GM23338 (cell line): ENCODE data around the gene UVRAG. TPM values are rescaled to one million over a fixed set of nuclear protein-coding genes. Genes with fewer than 3 reads are reported as not detected.

Source experiments
- ATAC-seq: fragments of 200-7000 bp; cut with Tn5 transposase; 3 replicates; pipeline ENCODE4 v1.9.1; 2020
- DNase-seq: peaks from one replicate; pipeline ENCODE4 v3.0.0-alpha.2; 2015; ENCODE audit warnings: low spot score
- H2AFZ ChIP-seq: fragments of 200-600 bp; sonication (generic); 2 replicates; pipeline ENCODE4 v1.8.0; 2016; ENCODE audit warnings: antibody characterized with exemption, mild to moderate bottlenecking, moderate library complexity
- H3F3A ChIP-seq: fragments of 200-600 bp; sonication (generic); replicated peaks from 2 replicates; pipeline ENCODE4 v1.8.0; 2017; ENCODE audit warnings: antibody characterized with exemption, mixed run types, low read depth
- H3K27ac ChIP-seq: fragments of 200-600 bp; sonication (generic); 2 replicates; pipeline ENCODE4 v1.6.1; 2016; ENCODE audit warnings: low read depth
- H3K27me3 ChIP-seq: fragments of 200-600 bp; sonication (generic); 2 replicates; pipeline ENCODE4 v1.8.0; 2016; ENCODE audit warnings: mild to moderate bottlenecking, mixed run types, moderate library complexity; ENCODE audit not compliant: insufficient read depth
- H3K36me3 ChIP-seq: fragments of 200-600 bp; sonication (generic); 2 replicates; pipeline ENCODE4 v1.8.0; 2016; ENCODE audit warnings: mild to moderate bottlenecking; ENCODE audit not compliant: insufficient read depth
- H3K4me1 ChIP-seq: fragments of 200-600 bp; sonication (generic); 2 replicates; pipeline ENCODE4 v1.8.0; 2016; ENCODE audit warnings: mild to moderate bottlenecking, moderate library complexity; ENCODE audit not compliant: insufficient read depth
- H3K4me2 ChIP-seq: fragments of 200-600 bp; sonication (generic); 2 replicates; pipeline ENCODE4 v1.7.1; 2017; ENCODE audit warnings: mixed run types
- H3K4me3 ChIP-seq: fragments of 200-600 bp; sonication (generic); 2 replicates; pipeline ENCODE4 v1.6.1; 2016; ENCODE audit warnings: mixed run types
- H3K79me2 ChIP-seq: fragments of 200-600 bp; sonication (generic); replicated peaks from 2 replicates; pipeline ENCODE4 v1.8.0; 2017; ENCODE audit warnings: mild to moderate bottlenecking; ENCODE audit not compliant: insufficient read depth
- H3K9me2 ChIP-seq: fragments of 200-600 bp; sonication (generic); 2 replicates; pipeline ENCODE4 v1.8.0; 2017; ENCODE audit not compliant: insufficient read depth
- H4K20me1 ChIP-seq: fragments of 200-600 bp; sonication (generic); replicated peaks from 2 replicates; pipeline ENCODE4 v1.8.0; 2017; ENCODE audit warnings: mild to moderate bottlenecking; ENCODE audit not compliant: insufficient read depth
- H3K27ac Mint-ChIP-seq: 2 replicates; pipeline ENCODE4 v1.8.0; 2020; ENCODE audit warnings: inconsistent platforms, mild to moderate bottlenecking, moderate library complexity, mixed read lengths
- H3K27me3 Mint-ChIP-seq: 3 replicates; pipeline ENCODE4 v1.8.0; 2022; ENCODE audit warnings: low read depth, mild to moderate bottlenecking, moderate library complexity, mixed read lengths, inconsistent platforms; ENCODE audit not compliant: insufficient read depth, poor library complexity
- H3K36me3 Mint-ChIP-seq: 3 replicates; pipeline ENCODE4 v1.8.0; 2021; ENCODE audit warnings: low read depth, mild to moderate bottlenecking, inconsistent platforms, moderate library complexity, mixed read lengths
- H3K4me1 Mint-ChIP-seq: 3 replicates; pipeline ENCODE4 v1.8.0; 2020; ENCODE audit warnings: mild to moderate bottlenecking, inconsistent platforms, mixed read lengths
- H3K4me3 Mint-ChIP-seq: 3 replicates; pipeline ENCODE4 v1.8.0; 2021; ENCODE audit warnings: moderate library complexity, mild to moderate bottlenecking, inconsistent platforms, mixed read lengths
- H3K9me3 Mint-ChIP-seq: 3 replicates; pipeline ENCODE4 v1.8.0; 2020; ENCODE audit warnings: moderate library complexity, mild to moderate bottlenecking, inconsistent platforms, mixed read lengths
- CTCF ChIP-seq, 2 experiments: fragments of 200-600 bp in 1 of 2; sonication (generic) in 1 of 2; conservative IDR thresholded peaks; 2 replicates each; pipeline versions ENCODE4 v1.5.1 to v1.6.1; 2016 to 2017; ENCODE audit warnings: antibody characterized with exemption in 2 of 2, low read depth in 2 of 2, mild to moderate bottlenecking in 2 of 2, moderate library complexity in 1 of 2
- EZH2phosphoT487 ChIP-seq: fragments of 200-600 bp; sonication (generic); IDR thresholded peaks from one replicate; pipeline ENCODE4 v1.8.1; 2018; ENCODE audit warnings: antibody characterized with exemption; ENCODE audit not compliant: unreplicated experiment
- JUNB ChIP-seq: IDR thresholded peaks from one replicate; pipeline ENCODE4 v1.6.1; 2016; ENCODE audit warnings: antibody characterized with exemption; ENCODE audit not compliant: unreplicated experiment
- REST ChIP-seq: IDR thresholded peaks from one replicate; pipeline ENCODE4 v1.6.1; 2018; ENCODE audit warnings: antibody characterized with exemption; ENCODE audit not compliant: unreplicated experiment
- STAT1 ChIP-seq: IDR thresholded peaks from one replicate; pipeline ENCODE4 v1.6.1; 2016; ENCODE audit warnings: antibody characterized with exemption; ENCODE audit not compliant: unreplicated experiment
- ZNF114 ChIP-seq: fragments of 250-450 bp; sonication (Bioruptor Pico); IDR thresholded peaks from 2 replicates; pipeline ENCODE4 v1.5.0; 2020; ENCODE audit warnings: mild to moderate bottlenecking, moderate library complexity
- ZNF331 ChIP-seq: fragments of 250-450 bp; sonication (Bioruptor Pico); IDR thresholded peaks from 2 replicates; pipeline ENCODE4 v1.5.0; 2020; ENCODE audit warnings: low read depth, mild to moderate bottlenecking, moderate library complexity
- ZNF462 ChIP-seq: fragments of 250-450 bp; sonication (Bioruptor Pico); IDR thresholded peaks from 2 replicates; pipeline ENCODE4 v1.5.0; 2020; ENCODE audit warnings: mild to moderate bottlenecking, moderate library complexity
- polyA plus RNA-seq: library from polyadenylated mRNA; unstranded; fragments of >200 nt; fragmentation: Nextera tagmentation; extraction: Ambion mirVana; gene quantifications from 2 replicates; pipeline ENCODE4 v1.2.1, GENCODE V29; 2016
- total RNA-seq: library from RNA; depleted of rRNA; stranded (reverse); fragments of >200 nt; shearing (Covaris generic); gene quantifications from 2 replicates; pipeline ENCODE4 v1.2.3, GENCODE V29; 2014

The UVRAG gene
- total and polyA plus RNA-seq, 2 experiments from 2014 or later: 15.3 to 17.4 TPM

- no peak for ATAC-seq
- Histone ChIP-seq H3K4me3 (no peak overlapping the region), H4K20me1 (no peaks in the 10 kb centered on the region; the same call in 1 of the 2 replicates), H3K4me2 (no peak overlapping the region), H2AFZ (no peak overlapping the region), H3K79me2 (no peaks in the 10 kb centered on the region; the same call in 1 of the 2 replicates), H3K27ac (no peak overlapping the region), H3K9me2 (no peaks in the 10 kb centered on the region), H3K36me3 (no peaks in the 10 kb centered on the region), H3F3A (no peaks in the 10 kb centered on the region), H3K4me1 (no peaks in the 10 kb centered on the region), H3K27me3 (no peaks in the 10 kb centered on the region)
- H3K9me3 Mint-ChIP-seq: no peaks in the 10 kb centered on the region
- H3K4me3 Mint-ChIP-seq: no peak overlapping the region
- TF ChIP-seq CTCF (conservative IDR thresholded peaks at IDR 0.05; ENCODE audit: low read depth in 2 of 2) (no peak), REST (no peak), JUNB (no peak), ZNF114 (CRISPR knock-in tag) (no peak), STAT1 (no peak), EZH2phosphoT487 (no peak), ZNF462 (no peak), ZNF331 (CRISPR knock-in tag) (no peak)
- no peaks in the 10 kb centered on the region; the same call in 2 of the 3 replicates for H3K4me1 Mint-ChIP-seq
- no peak for DNase-seq
- no peak overlapping the region for H3K27ac Mint-ChIP-seq
- no peaks in the 10 kb centered on the region for H3K27me3 Mint-ChIP-seq
- 0 out of 3 replicates have a peak, but pooled peaks cover 3% of the 10 kb centered on the region for H3K36me3 Mint-ChIP-seq
These were observed 78.2 kb downstream of the UVRAG start for GRCh38 chr11:75893251-75893650.
